Suprapubic skin (tissue), 3 donors: ENCODE measurements around the gene EXOC3.

Source experiments
- CTCF ChIP-seq, 2 donors: fragments of 200-600 bp in 1 of 2; fragments of 450-650 bp in 1 of 2; sonication (generic) in 1 of 2; IDR thresholded peaks; one replicate each; pipeline ENCODE4 v1.5.1; 2016 to 2019; ENCODE audit warnings: antibody characterized with exemption in 2 of 2, mild to moderate bottlenecking in 1 of 2, moderate library complexity in 1 of 2
- POLR2A ChIP-seq, 2 donors: fragments of 450-650 bp; IDR thresholded peaks; one replicate each; pipeline ENCODE4 v1.6.1; 2017; ENCODE audit warnings: antibody characterized with exemption in 2 of 2, mild to moderate bottlenecking in 2 of 2, moderate library complexity in 2 of 2

- TF ChIP-seq CTCF (IDR thresholded peaks at IDR 0.05), result no peak
- TF ChIP-seq POLR2A (IDR thresholded peaks at IDR 0.05), result no peak
Measured at GRCh38 chr5:505951-506525, 63.1 kb downstream of the EXOC3 start.
